HG03457 (cell line): ENCODE data around the gene PTPRE.

Source experiments
- ATAC-seq: cut with Tn5 transposase; IDR thresholded peaks from one replicate; pipeline ENCODE4 v1.9.1; 2021; ENCODE audit warnings: moderate number of reproducible peaks; ENCODE audit not compliant: unreplicated experiment

Gene PTPRE

GRCh38 chr10:127907411-127908105 lies 655 bp downstream of the PTPRE start:
- ATAC-seq: no peak

- no peak for ATAC-seq
Measured at GRCh38 chr10:127908106-127908958, 1.4 kb downstream of the PTPRE start.

- no peak for ATAC-seq
Measured at GRCh38 chr10:127908959-127909267, 2.0 kb downstream of the PTPRE start.

GRCh38 chr10:127909716-127910463 lies 3.0 kb downstream of the PTPRE start:
- ATAC-seq: no peak

- no peak for ATAC-seq
Measured at GRCh38 chr10:127910464-127910770, 3.5 kb downstream of the PTPRE start.

- ATAC-seq: no peak
Measured at GRCh38 chr10:127911218-127911866, 4.4 kb downstream of the PTPRE start.

- no peak for ATAC-seq
Measured at GRCh38 chr10:127911867-127912257, 5.0 kb downstream of the PTPRE start.

- ATAC-seq: no peak
Measured at GRCh38 chr10:127912607-127913367, 5.9 kb downstream of the PTPRE start.

- ATAC-seq: no peak
Measured at GRCh38 chr10:127913368-127913759, 6.5 kb downstream of the PTPRE start.

- ATAC-seq: no peak
Measured at GRCh38 chr10:127915324-127915723, 8.4 kb downstream of the PTPRE start.

GRCh38 chr10:127916826-127917225 lies 9.9 kb downstream of the PTPRE start:
- no peak for ATAC-seq

GRCh38 chr10:127918572-127918971 lies 11.7 kb downstream of the PTPRE start:
- no peak for ATAC-seq

- ATAC-seq: no peak
Measured at GRCh38 chr10:127919418-127920271, 12.7 kb downstream of the PTPRE start.

GRCh38 chr10:127920306-127921074 lies 13.6 kb downstream of the PTPRE start:
- no peak for ATAC-seq

GRCh38 chr10:127921075-127921752 lies 14.3 kb downstream of the PTPRE start:
- ATAC-seq: no peak

- no peak for ATAC-seq
Measured at GRCh38 chr10:127921753-127922145, 14.8 kb downstream of the PTPRE start.

- no peak for ATAC-seq
Measured at GRCh38 chr10:127922206-127922605, 15.3 kb downstream of the PTPRE start.

- ATAC-seq: no peak
Measured at GRCh38 chr10:127922675-127923366, 15.9 kb downstream of the PTPRE start.
